ENCODE results near the gene RAB6B.
"Not testable (repeated sequence)": the region's sequence is repeated elsewhere in the genome, so short reads cannot be mapped to it uniquely, and the experiment has no call there.

DNA sequence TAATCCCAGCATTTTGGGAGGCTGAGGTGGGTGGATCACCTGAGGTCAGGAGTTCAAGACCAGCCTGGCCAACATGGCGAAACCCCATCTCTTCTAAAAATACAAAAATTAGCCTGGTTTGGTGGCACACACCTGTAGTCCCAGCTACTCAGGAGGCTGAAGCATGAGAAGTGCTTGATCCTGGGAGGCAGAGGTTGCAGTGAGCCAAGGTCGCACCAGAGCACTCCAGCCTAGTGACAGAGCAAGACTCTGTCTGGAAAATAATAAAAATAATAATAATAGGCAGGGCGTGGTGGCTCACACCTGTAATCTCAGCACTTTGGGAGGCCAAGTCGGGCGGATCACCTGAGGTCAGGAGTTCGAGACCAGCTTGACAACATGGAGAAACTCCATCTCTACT is 114.9 kb downstream of the RAB6B start:
- TF ChIP-seq, protein P1, sequence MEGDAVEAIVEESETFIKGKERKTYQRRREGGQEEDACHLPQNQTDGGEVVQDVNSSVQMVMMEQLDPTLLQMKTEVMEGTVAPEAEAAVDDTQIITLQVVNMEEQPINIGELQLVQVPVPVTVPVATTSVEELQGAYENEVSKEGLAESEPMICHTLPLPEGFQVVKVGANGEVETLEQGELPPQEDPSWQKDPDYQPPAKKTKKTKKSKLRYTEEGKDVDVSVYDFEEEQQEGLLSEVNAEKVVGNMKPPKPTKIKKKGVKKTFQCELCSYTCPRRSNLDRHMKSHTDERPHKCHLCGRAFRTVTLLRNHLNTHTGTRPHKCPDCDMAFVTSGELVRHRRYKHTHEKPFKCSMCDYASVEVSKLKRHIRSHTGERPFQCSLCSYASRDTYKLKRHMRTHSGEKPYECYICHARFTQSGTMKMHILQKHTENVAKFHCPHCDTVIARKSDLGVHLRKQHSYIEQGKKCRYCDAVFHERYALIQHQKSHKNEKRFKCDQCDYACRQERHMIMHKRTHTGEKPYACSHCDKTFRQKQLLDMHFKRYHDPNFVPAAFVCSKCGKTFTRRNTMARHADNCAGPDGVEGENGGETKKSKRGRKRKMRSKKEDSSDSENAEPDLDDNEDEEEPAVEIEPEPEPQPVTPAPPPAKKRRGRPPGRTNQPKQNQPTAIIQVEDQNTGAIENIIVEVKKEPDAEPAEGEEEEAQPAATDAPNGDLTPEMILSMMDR (conservative IDR thresholded peaks at IDR 0.05 in 1 of 2, IDR thresholded peaks at IDR 0.05 in 1 of 2; ENCODE audit: extremely low read depth in 1 of 2, insufficient read depth in 1 of 2, low read depth in 1 of 2, low read length in 2 of 2): not testable (repeated sequence)
- not testable (repeated sequence) for TF ChIP-seq EZH2 (IDR thresholded peaks at IDR 0.05; ENCODE audit: borderline replicate concordance, low read length)

All from mammary epithelial cell (primary cell).